H9 (cell line): ENCODE data around the gene FAM83C. TPM values are rescaled to one million over a fixed set of nuclear protein-coding genes. Genes with fewer than 3 reads are reported as not detected.

ENCODE experiments used
- DNase-seq: peaks from one replicate; pipeline ENCODE4 v3.0.0-alpha.2; 2017
- H2AFZ ChIP-seq: one replicate; pipeline ENCODE4 v1.6.1; 2013; ENCODE audit warnings: mild to moderate bottlenecking, low read length, control low read depth, moderate library complexity
- H2AK5ac ChIP-seq: 2 replicates; pipeline ENCODE4 v1.6.1; 2013; ENCODE audit warnings: low read length, control low read depth, mixed read lengths; ENCODE audit not compliant: insufficient read length
- H2BK120ac ChIP-seq: one replicate; pipeline ENCODE4 v1.6.1; 2013; ENCODE audit warnings: low read depth, mild to moderate bottlenecking, low read length, control low read depth, inconsistent platforms; ENCODE audit not compliant: poor library complexity, severe bottlenecking
- H2BK12ac ChIP-seq: 2 replicates; pipeline ENCODE4 v1.6.1; 2013; ENCODE audit warnings: low read length, control low read depth, mixed read lengths, low read depth; ENCODE audit not compliant: insufficient read length
- H2BK15ac ChIP-seq: 2 replicates; pipeline ENCODE4 v1.6.1; 2013; ENCODE audit warnings: low read depth, low read length, control low read depth
- H2BK20ac ChIP-seq: one replicate; pipeline ENCODE4 v1.6.1; 2013; ENCODE audit warnings: low read depth, mild to moderate bottlenecking, low read length, control low read depth, inconsistent platforms; ENCODE audit not compliant: poor library complexity, severe bottlenecking
- H2BK5ac ChIP-seq: 2 replicates; pipeline ENCODE4 v1.6.1; 2013; ENCODE audit warnings: low read length, control low read depth, mixed read lengths; ENCODE audit not compliant: insufficient read length
- H3K14ac ChIP-seq: 2 replicates; pipeline ENCODE4 v1.6.1; 2013; ENCODE audit warnings: low read length, control low read depth; ENCODE audit not compliant: insufficient read depth
- H3K18ac ChIP-seq: 2 replicates; pipeline ENCODE4 v1.6.1; 2013; ENCODE audit warnings: low read depth, mild to moderate bottlenecking, mixed read lengths, low read length, control low read depth; ENCODE audit not compliant: insufficient read length
- H3K23ac ChIP-seq: 2 replicates; pipeline ENCODE4 v1.6.1; 2013; ENCODE audit warnings: low read length, control low read depth, mixed read lengths, low read depth; ENCODE audit not compliant: insufficient read length
- H3K23me2 ChIP-seq: 2 replicates; pipeline ENCODE4 v1.6.1; 2013; ENCODE audit warnings: low read depth, mild to moderate bottlenecking, mixed read lengths, low read length, control low read depth; ENCODE audit not compliant: insufficient read length, poor library complexity, severe bottlenecking
- H3K27ac ChIP-seq: 2 replicates; pipeline ENCODE4 v1.5.1; 2013; ENCODE audit warnings: low read length, control low read depth, mixed read lengths, low read depth; ENCODE audit not compliant: insufficient read length
- H3K27me3 ChIP-seq: 2 replicates; pipeline ENCODE4 v1.6.1; 2013; ENCODE audit warnings: low read length, control low read depth, inconsistent platforms; ENCODE audit not compliant: insufficient read depth
- H3K4ac ChIP-seq: 2 replicates; pipeline ENCODE4 v1.6.1; 2013; ENCODE audit warnings: low read depth, mild to moderate bottlenecking, control low read depth, inconsistent platforms, low read length, moderate library complexity
- H3K4me1 ChIP-seq: 2 replicates; pipeline ENCODE4 v1.6.1; 2013; ENCODE audit warnings: low read length, control low read depth, inconsistent platforms; ENCODE audit not compliant: insufficient read depth
- H3K4me2 ChIP-seq: 2 replicates; pipeline ENCODE4 v1.6.1; 2013; ENCODE audit warnings: low read length, control low read depth, mixed read lengths; ENCODE audit not compliant: insufficient read length, insufficient read depth
- H3K56ac ChIP-seq: 2 replicates; pipeline ENCODE4 v1.6.1; 2013; ENCODE audit warnings: low read depth, mild to moderate bottlenecking, mixed read lengths, low read length, control low read depth; ENCODE audit not compliant: insufficient read length
- H3K79me1 ChIP-seq: 2 replicates; pipeline ENCODE4 v1.6.1; 2013; ENCODE audit warnings: low read depth, mild to moderate bottlenecking, moderate library complexity, low read length, control low read depth, inconsistent platforms; ENCODE audit not compliant: insufficient read depth, poor library complexity, severe bottlenecking
- H3K79me2 ChIP-seq: 2 replicates; pipeline ENCODE4 v1.6.1; 2013; ENCODE audit warnings: low read length, control low read depth, inconsistent platforms; ENCODE audit not compliant: insufficient read depth
- H3K9ac ChIP-seq: 2 replicates; pipeline ENCODE4 v1.6.1; 2013; ENCODE audit warnings: low read length, control low read depth, mixed read lengths; ENCODE audit not compliant: insufficient read length; ENCODE audit errors: extremely low read depth
- H3K9me3 ChIP-seq: one replicate; pipeline ENCODE4 v1.6.1; 2013; ENCODE audit warnings: low read depth, low read length, inconsistent platforms; ENCODE audit not compliant: control insufficient read depth
- H3T11ph ChIP-seq: one replicate; pipeline ENCODE4 v1.6.1; 2013; ENCODE audit warnings: mild to moderate bottlenecking, low read length, control low read depth, inconsistent platforms
- H4K20me1 ChIP-seq: one replicate; pipeline ENCODE4 v1.6.1; 2013; ENCODE audit not compliant: control insufficient read depth, insufficient read length, insufficient read depth
- H4K5ac ChIP-seq: 2 replicates; pipeline ENCODE4 v1.6.1; 2013; ENCODE audit warnings: low read depth, mild to moderate bottlenecking, mixed read lengths, low read length, control low read depth; ENCODE audit not compliant: insufficient read length
- H4K8ac ChIP-seq: replicated peaks from 2 replicates; pipeline ENCODE4 v1.6.1; 2013; ENCODE audit warnings: low read length, control low read depth, mixed read lengths, low read depth; ENCODE audit not compliant: insufficient read length
- H4K91ac ChIP-seq: 2 replicates; pipeline ENCODE4 v1.6.1; 2013; ENCODE audit warnings: low read depth, mild to moderate bottlenecking, moderate library complexity, mixed read lengths, low read length, control low read depth; ENCODE audit not compliant: insufficient read length
- H3K27ac Mint-ChIP-seq, 3 experiments: 2 replicates in 2 of 3; 3 replicates in 1 of 3; pipeline ENCODE4 v1.8.0; 2020 to 2021; ENCODE audit warnings: mixed read lengths in 3 of 3, mild to moderate bottlenecking in 1 of 3, moderate library complexity in 1 of 3
- H3K27me3 Mint-ChIP-seq: 2 replicates; pipeline ENCODE4 v1.8.0; 2021; ENCODE audit warnings: low read depth, mild to moderate bottlenecking, moderate library complexity, mixed read lengths
- H3K36me3 Mint-ChIP-seq, 3 experiments: 2 replicates in 2 of 3; 3 replicates in 1 of 3; pipeline ENCODE4 v1.8.0; 2020 to 2021; ENCODE audit warnings: low read depth in 3 of 3, mixed read lengths in 3 of 3; ENCODE audit not compliant: insufficient read depth in 1 of 3
- H3K4me1 Mint-ChIP-seq, 2 experiments: 2 replicates each; pipeline ENCODE4 v1.8.0; 2020; ENCODE audit warnings: mixed read lengths in 2 of 2
- H3K4me3 Mint-ChIP-seq, 2 experiments: 2 replicates in 1 of 2; 3 replicates in 1 of 2; pipeline ENCODE4 v1.8.0; 2020 to 2021; ENCODE audit warnings: mild to moderate bottlenecking in 2 of 2, mixed read lengths in 2 of 2, moderate library complexity in 1 of 2
- H3K9me3 Mint-ChIP-seq, 2 experiments: 2 replicates in 1 of 2; 3 replicates in 1 of 2; pipeline ENCODE4 v1.8.0; 2020; ENCODE audit warnings: mild to moderate bottlenecking in 2 of 2, mixed read lengths in 2 of 2, moderate library complexity in 1 of 2
- CTCF ChIP-seq: fragments of 200-600 bp; sonication (generic); conservative IDR thresholded peaks from 3 replicates; pipeline ENCODE4 v1.8.0; 2021; ENCODE audit warnings: antibody characterized with exemption, mild to moderate bottlenecking
- WGBS: extraction: QIAGEN DNeasy Blood & Tissue Kit; methylation state at CpG from one replicate; pipeline ENCODE4 v1.1.7; 2013; ENCODE audit warnings: missing lambda C conversion rate, low lambda C conversion rate, mixed read lengths; ENCODE audit not compliant: insufficient read length; ENCODE audit errors: extremely low coverage; 5-methylcytosine and 5-hydroxymethylcytosine counted together
- total RNA-seq: library from RNA; stranded (reverse); gene quantifications from 2 replicates; pipeline ENCODE4 v1.2.1, GENCODE V29; 2021

The FAM83C gene
- total RNA-seq, 1 experiment from 2014 or later, result not detected

- Histone ChIP-seq H2BK20ac (no peak overlapping the region), H3K56ac (no peak overlapping the region), H3K18ac (no peak overlapping the region), H4K20me1 (no peaks in the 10 kb centered on the region), H3K4ac (no peak overlapping the region), H3K79me1 (no peaks in the 10 kb centered on the region), H4K91ac (no peak overlapping the region), H2BK5ac (no peak overlapping the region), H2BK12ac (no peak overlapping the region), H4K5ac (no peak overlapping the region), H3K27me3 (no peaks in the 10 kb centered on the region), H2AK5ac (no peak overlapping the region), H3K4me2 (no peak overlapping the region), H3K9ac (no peak overlapping the region), H3K9me3 (no peaks in the 10 kb centered on the region), H2BK15ac (no peak overlapping the region), H2AFZ (no peak overlapping the region), H3T11ph (no peak overlapping the region), H3K4me1 (peaks cover 7% of the 10 kb centered on the region; the same call in 1 of the 2 replicates), H3K23me2 (no peaks in the 10 kb centered on the region), H3K79me2 (no peaks in the 10 kb centered on the region), H4K8ac (no peak overlapping the region), H2BK120ac (no peak overlapping the region), H3K23ac (no peak overlapping the region), H3K27ac (no peak overlapping the region), H3K14ac (no peak overlapping the region)
- no peak overlapping the region for H3K4me3 Mint-ChIP-seq
- no peak for TF ChIP-seq CTCF
- H3K27ac Mint-ChIP-seq, result no peak overlapping the region
- H3K36me3 Mint-ChIP-seq, result no peaks in the 10 kb centered on the region
- DNase-seq, result no peak
- H3K4me1 Mint-ChIP-seq, result peaks cover 12% of the 10 kb centered on the region in 2 experiments
- no CpG with 5 or more reads among the region's 6 CpGs for WGBS
- H3K27me3 Mint-ChIP-seq, result no peaks in the 10 kb centered on the region
- H3K9me3 Mint-ChIP-seq, result no peaks in the 10 kb centered on the region
Measured at GRCh38 chr20:35325401-35325800, 33.2 kb upstream of the FAM83C start.
